HG03457 (cell line): Measurements from ENCODE around the gene TFPI.
"Not testable (repeated sequence)": the region's sequence is repeated elsewhere in the genome, so short reads cannot be mapped to it uniquely, and the experiment has no call there.

ENCODE experiments used
- ATAC-seq: cut with Tn5 transposase; IDR thresholded peaks from one replicate; pipeline ENCODE4 v1.9.1; 2021; ENCODE audit warnings: moderate number of reproducible peaks; ENCODE audit not compliant: unreplicated experiment

The TFPI gene

DNA sequence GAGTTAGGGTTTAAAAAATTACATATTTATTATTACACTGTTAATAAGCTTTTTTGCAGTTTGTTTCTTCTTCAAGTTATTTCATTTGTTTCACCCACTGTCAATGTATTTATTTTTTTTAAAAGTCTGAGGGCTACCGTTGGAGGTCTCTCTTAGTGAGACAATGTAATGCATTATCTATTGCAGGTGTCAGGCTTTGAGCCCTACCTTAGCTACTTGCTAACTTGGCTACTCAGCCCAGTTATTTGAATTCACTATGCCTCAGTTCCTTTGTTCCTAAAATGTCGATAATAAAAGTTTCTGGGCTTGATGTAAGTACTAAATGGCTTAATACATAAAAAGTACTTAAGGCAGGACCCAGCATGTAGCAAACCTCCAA lies 458 bp upstream of the TFPI start:
- no peak for ATAC-seq

DNA sequence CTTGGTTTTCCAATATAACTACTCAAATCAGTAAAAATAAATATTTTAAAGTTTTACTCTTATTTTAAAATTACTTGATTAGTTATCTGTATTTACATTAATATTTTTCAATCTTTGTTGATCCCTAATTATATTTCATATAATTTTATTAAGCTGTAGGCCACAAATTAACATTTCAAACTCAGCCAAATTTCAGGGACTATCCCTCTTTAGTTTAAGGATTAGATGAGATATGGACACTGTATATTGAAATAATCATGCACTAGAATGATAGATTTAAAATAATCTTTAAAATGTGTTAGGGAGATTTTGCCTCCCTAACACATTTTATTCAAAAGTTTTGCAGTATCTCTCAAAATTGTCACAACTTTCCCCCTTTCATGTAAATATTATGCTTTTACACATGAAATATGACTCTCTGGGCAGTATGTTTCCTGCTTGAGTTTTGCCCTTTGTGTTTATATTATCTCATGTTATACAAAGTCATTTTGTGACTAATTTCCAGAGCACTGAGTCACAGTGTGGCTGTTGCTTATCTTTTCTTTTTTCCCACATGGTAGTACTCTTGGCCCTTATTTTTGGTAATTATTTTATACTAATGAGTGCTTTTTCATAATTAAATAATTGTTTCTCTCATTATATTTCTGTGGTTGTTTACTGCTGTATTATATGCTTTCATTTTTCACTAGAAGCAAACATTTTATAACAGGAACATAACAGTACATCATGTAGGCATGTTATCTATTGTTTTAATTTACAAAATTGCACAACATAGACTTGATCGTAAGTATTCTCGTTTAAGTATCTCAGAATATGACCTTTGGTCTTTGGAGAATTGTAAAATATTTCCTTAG lies 1.2 kb downstream of the TFPI start:
- no peak for ATAC-seq

DNA sequence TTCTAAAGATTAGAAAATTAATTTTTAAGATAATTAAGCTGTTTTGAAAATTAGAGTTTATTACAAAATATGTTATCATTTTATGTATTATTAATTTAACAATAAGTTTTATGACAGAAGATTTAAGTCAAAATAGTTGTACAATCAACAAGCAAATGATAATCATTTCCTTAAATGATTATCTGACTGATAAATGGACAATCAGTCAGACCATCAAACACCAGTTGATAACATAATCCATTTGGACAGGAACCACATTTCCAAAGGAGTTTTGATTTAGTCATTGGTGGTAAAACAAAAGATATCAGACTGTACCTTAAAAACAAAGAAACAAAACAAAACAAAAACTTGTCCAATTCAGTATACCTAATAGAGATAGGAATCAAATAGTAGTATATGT lies 1.9 kb downstream of the TFPI start:
- no peak for ATAC-seq

DNA sequence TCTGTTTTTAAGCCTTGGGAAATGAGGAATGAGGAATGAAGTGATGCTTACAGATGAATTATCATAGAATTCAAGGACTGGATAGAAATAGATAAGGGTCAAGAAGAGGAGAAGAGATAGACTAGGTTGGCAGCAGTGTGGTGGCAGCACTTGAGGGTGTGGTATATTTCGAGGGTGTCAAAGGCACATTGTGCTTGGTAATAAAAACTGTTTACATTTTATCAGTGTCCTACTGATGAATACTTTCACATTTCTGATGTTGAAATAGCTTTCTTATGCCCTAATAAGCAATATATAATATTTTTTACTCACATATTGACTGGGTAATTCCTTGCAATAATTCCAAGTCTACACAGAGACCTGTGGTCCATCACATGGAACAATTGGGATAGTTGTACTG lies 3.4 kb downstream of the TFPI start:
- no peak for ATAC-seq

DNA sequence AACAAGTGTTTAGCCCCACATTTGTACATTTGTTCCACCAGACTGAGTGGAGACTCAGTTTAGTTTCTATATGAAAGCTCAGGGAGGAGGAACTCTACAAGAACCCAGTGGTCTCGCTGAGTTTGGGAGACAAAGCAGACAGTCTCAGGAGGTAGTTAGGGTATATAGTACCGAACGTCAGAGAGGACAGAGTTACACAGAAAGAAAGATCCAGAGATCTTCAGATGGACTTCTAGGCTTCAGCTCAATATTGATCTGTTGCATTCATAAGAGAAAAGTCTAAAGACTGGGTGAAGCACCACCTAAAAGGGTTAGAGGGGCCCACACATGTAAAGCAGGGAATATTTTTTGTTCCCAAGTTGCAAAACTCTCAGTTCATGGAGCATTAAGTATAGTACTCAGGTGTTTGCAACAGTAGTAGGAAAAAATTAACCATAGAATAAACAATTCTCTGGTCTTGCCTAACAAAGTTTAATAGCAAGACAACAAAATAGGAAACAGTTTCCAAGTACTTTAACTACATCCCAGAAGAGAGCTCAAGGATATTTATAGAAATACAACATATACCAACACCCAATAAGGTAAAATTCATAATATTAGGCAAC lies 4.2 kb downstream of the TFPI start:
- no peak for ATAC-seq

DNA sequence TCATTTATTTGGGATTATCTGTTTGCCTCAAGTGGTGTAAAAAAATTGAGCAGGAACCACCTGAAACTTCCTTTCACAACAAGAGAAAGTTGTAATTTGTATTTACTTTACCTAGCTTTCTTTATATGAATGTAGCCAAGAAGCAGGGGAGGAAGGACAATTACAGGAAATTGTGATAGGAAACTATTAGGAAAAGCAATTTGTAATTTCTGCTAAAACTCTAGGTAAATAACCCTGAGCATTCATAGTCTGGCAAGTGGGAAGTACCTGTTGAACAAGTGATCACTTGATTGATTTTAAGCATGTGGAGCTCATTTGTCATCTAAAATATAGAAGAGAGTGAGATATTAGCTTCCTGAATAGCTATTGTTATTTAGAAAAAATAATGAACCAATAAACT lies 5.0 kb downstream of the TFPI start:
- no peak for ATAC-seq

DNA sequence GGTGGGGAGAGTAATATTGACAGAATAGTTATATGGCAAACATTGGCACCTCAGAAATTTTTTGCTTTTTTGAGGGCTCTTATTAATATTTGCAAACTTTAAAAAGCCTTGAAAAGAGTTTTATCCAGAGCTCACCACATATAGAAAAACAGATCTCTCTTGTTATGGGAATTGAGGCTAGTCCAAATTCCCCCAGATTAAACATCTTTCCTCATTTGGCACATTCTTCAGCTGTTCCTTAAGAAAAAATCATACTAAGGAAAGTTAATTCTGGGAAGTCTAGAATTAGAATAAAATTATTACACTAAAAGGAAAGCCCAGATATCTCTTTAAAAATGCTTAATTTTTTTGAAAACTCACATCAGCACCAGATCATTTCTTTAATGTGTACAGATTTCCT lies 5.6 kb downstream of the TFPI start:
- no peak for ATAC-seq

DNA sequence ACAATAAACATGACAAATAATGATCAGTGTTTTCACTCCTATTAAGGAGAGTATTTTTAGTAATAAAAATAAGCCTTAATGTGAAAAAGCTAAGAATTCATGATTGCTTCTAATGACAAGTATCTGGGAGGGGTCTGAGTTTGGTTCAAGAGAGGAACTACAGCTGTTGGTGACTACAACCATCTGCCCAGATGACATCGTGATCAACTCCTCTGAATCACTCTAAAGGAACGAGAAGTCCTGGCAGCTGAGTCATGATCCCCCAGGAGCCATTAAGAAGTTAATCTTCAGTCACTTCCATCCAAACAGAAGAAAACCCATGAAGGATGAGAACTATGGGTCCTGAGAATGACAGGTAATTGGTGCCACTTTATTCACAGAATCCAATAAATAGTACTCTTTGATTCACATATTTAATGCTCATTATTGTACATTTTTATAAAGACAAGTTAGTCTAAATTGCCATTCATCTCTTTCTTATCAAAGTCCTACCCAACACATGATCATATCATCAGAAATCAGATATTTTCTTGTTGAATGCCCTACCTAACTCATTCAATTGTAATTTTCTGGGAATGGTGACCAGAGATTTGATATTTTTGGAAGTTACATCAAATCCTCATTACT lies 6.8 kb downstream of the TFPI start:
- no peak for ATAC-seq

DNA sequence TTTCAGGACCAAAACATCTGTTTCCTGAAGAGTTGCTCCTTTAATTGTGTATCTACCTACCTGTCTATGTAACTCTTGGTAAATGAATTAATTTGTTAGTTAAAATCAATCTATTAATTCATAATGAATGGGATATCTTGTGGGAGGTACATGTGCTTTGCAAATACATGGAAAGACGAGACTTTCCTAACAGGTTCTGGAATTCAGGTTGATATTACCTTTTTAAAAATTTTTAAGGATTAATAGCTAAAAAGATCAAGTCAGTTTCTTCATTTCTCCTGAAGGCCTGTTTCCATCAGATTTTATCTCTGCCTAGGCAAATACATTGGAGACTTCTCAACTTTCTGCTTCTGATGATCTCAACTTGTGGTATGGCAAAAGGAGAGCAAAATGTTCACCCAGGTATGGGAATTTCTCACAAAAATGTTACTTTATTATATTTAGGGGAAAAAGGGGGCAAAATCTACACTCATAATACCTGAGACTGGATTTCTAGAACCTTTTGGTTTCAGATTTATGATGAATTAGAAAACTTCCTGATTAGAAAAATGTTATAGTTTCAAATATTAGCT lies 7.4 kb downstream of the TFPI start:
- no peak for ATAC-seq

DNA sequence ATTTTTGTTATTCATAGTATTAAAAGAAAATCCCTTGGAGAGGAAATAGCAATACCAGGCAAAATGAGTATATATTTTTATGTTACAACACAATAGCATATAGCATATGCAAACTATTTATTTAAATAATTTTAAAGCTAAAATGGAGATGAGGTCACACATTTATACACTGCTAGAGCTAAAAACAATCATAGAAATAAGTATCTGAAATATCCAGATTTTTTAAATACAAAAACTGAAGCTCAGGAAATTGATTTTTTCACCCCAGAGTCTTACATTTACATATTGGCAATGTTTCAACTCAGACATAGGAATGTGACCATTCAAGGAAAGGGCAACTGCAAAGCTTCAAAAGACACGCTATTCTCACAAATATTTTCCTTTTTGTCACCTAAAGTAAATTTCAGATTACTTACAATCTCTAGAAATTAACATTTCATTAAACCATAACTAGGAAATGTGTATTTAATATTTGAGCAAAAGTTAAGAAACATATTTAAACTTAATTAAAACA lies 8.9 kb downstream of the TFPI start:
- ATAC-seq = no peak

DNA sequence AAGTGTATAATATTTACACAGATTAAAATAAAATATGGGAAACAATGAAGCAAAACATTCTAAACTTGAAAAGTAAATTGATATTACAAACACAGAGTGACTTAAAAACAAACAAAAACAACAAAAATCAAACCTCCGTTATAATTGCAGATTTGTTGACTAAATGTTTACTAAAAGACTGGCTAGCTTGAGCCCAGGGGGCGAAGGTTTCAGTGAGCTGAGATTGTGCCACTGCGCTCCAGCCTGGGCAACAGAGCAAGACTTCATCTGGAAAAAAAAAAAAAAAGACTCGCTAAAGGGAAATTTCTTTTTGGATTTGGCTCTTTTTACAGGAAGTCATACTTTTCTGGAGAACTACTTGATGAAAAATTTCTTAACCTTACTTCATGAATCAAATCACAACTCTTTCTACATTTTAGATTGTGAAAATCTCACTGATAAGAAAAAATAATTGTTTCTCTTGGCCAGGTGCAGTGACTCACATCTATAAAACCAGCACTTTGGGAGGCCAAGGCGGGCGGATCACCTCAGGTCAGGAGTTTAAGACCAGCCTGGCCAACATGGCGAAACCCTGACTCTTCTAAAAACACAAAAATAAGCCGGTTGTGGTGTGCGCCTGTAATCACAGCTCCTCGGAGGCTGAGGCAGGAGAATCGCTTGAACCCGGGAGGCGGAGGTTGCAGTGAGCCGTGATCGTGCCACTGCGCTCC lies 9.7 kb downstream of the TFPI start:
- ATAC-seq = no peak

DNA sequence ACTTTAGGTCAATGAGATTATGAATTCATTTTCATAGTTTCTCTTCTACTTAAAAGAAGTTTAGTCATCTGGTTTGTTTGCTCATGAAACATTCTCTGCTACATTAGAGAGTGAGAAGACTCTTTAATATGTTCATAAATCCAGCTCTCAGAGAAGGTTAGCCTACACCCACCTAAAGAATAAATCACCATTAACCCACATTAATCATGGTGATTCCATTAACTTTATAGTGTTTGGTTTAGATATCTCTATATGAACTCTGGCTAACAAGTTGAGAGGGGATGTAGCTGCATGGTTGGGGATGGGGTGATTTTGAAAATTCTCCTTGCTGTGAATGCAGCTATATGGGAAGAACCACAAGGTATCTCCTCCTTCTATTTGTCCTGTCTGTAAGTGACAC lies 10.7 kb downstream of the TFPI start:
- no peak for ATAC-seq

DNA sequence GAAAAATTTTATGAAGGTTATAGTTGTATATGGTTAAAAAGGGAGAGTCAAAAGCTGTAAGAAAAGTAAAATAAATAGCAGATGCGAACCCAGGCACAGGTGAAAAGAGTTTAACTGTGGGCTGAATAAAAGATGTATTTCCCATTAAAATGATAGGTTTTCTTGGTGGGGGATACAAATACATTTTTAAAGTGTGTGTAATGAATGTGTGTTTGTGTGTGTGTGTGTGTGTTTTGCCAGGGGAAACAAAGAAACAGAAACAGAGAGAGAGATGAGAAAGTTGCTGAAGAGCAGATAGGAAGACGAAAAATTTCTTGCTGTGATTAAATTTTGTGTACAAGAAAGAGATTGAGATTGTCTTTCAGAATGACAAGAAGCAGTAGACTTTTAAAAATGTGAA lies 12.1 kb downstream of the TFPI start:
- no peak for ATAC-seq

DNA sequence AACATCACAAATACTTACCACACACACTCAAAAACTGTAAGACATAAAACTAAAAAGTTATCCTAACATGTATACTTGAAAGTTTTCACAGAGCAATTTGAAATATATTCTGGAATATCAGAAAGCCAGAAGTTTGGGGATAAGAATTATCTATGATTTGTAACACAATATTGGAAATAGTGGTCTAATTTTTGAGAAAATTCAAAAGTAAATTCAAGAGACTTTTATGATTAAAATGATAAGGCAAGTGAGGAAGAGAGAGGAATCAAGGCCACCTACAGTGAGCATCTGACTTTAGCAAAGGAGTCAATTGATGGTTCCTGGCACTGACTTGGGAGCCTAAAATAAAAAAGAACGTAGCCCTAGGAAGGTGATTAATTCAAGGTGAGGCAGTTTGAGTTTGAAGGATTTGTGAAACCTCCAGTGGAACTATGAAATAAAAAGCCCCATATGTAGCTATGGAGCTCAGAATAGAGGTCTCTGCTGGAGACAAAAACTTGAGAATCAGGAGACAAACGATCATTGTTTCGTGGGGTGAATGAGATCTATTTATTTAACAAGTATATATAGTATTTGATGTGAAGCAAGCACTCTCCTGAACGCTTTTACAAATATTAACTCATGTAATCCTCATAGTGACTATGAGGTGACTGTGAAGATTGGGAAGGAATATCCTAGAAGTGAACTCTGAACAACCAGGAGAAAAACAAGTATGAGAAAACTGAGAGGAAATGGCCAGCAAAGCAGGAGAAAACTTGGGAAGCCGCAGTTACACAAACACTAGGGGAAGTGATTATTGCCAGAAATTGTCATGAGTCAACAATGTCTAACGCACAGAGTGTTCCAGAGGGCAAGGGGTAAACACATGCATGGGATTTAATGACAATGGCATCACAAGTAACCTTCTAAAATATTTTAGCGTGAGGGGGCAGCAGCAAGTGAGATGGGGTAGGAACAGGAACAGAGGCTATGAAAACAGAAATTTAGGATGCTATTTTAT lies 12.8 kb downstream of the TFPI start:
- ATAC-seq = no peak

DNA sequence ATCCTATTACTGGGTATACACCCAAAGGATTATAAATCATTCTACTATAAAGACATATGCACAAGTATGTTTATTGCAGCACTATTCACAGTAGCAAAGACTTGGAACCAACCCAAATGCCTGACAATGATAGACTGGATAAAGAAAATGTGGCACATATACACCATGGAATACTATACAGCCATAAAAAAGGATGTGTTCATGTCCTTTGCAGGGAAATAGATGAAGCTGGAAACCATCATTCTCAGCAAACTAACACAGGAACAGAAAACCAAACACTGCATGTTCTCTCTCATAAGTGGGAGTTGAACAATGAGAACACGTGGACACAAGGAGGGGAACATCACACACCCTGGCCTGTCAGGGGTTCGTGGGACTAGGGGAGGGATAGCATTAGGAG lies 16.0 kb downstream of the TFPI start:
- ATAC-seq = not testable (repeated sequence)

DNA sequence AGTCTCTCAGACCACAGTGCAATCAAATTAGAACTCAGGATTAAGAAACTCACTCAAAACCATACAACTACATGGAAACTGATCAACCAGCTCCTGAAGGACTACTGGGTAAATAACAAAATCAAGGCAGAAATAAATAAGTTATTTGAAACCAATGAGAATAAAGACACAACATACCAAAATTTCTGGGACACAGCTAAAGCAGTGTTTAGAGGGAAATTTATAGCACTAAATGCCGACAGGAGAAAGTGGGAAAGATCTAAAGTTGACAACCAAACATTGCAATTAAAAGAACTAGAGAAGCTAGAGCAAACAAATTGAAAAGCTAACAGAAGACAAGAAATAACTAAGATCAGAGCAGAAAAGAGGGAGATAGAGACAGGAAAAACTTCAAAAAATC lies 18.9 kb downstream of the TFPI start:
- not testable (repeated sequence) for ATAC-seq

DNA sequence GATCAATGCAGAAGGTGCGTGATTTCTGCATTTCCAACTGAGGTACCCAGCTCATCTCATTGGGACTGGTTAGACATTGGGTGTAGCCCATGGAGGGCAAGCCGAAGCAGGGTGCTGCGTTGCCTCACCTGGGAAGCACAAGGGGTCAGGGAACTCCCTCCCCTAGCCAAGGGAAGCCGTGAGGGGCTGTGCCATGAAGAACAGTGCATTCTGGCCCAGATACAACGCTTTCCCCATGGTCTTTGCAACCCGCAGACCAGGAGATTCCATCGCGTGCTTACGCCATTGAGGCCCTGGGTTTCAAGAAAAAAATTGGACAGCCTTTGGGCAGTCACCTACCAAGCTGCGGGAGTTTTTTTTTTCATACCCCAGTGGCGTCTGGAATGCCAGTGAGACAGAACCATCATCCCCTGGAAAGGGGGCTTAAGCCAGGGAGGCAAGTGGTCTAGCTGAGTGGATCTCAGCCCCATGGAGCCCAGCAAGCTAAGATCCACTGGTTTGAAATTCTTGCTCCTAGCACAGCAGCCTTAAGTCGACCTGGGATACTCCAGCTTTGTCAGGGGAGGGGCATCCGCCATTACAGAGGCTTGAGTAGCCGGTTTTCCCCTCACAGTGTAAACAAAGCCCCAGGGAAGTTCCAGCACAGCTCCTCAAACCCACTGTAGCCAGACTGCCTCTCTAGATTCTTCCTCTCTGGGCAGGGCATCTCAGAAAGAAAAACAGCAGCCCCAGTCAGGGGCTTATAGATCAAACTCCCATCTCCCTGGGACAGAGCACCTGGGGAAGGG lies 21.7 kb downstream of the TFPI start:
- ATAC-seq = no peak

DNA sequence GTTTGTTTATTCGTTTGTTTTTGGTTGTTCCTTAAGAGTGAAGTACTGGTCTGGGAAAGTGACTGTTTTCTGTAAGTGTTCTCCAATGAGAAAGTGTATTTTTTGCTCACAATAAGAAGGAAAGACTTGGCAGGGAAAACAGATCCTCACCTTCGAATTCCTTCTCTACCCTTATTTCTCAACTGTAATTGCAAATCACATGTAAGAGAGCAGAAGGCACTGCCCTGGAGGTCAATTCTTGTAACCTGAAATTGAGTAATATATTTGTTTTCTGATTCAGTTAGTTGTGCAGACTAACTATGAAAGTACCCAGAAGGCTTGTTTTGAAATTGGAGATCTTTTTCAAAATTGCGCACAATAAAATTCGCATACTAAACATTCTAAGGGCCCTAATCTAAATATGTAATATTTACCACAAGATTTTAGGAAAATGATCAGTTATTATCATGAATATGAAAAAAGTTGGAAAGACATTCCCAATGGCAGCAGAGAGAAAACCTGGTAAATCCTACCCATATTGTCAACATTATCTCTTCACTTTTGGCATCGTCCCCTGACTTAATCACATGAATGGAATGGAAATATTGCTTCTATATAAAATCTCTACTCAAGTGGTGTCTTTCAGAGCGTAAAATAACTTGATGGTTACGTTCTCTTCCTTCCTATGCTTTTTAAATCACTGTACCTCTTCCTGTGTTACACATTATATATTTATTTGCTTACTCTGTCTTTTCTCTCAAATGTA lies 24.1 kb downstream of the TFPI start:
- no peak for ATAC-seq
